ENCODE results near the gene UMAD1. TPM values are rescaled to one million over a fixed set of nuclear protein-coding genes. Genes with fewer than 3 reads are reported as not detected.
"Not testable (repeated sequence)": the region's sequence is repeated elsewhere in the genome, so short reads cannot be mapped to it uniquely, and the experiment has no call there.

UMAD1 gene
- total and polyA plus RNA-seq, 3 donors from 2014 or later, result 11.1 to 17.3 (median 12.6) TPM

- H3K36me3 ChIP-seq (ENCODE audit: low read depth, missing control alignments), result no peaks in the 10 kb centered on the region
- 14 to 19% methylated on average over 1 of the region's 1 CpG for WGBS, 2 donors
- intact Hi-C loops (cut with DNase I; ENCODE audit: low total_unique reads), result no loop called here
Measured at GRCh38 chr7:7798510-7798909, 158.0 kb downstream of the UMAD1 start.

GRCh38 chr7:7799138-7799537, 158.6 kb downstream of the UMAD1 start:
- DNase-seq, result no peak
- WGBS, 2 donors, result 87 to 89% methylated on average over 4 of the region's 4 CpGs
- H3K4me3 ChIP-seq, result no peak overlapping the region
- TF ChIP-seq CTCF (IDR thresholded peaks at IDR 0.05), result no peak
- no peaks in the 10 kb centered on the region for H3K4me1 ChIP-seq
- H3K36me3 ChIP-seq (ENCODE audit: low read depth, missing control alignments), result no peaks in the 10 kb centered on the region
- H3K27me3 ChIP-seq, result no peaks in the 10 kb centered on the region
- H3K27ac ChIP-seq, result no peak overlapping the region
- intact Hi-C loops (cut with DNase I; ENCODE audit: low total_unique reads), result no loop called here
- H3K9me3 ChIP-seq, result no peaks in the 10 kb centered on the region

More at GRCh38 chr7:7798510-7798909, 158.0 kb downstream of the UMAD1 start:
- Histone ChIP-seq H3K9me3 (no peaks in the 10 kb centered on the region), H3K4me1 (no peaks in the 10 kb centered on the region), H3K4me3 (no peak overlapping the region), H3K27ac (no peak overlapping the region), H3K27me3 (no peaks in the 10 kb centered on the region)
- TF ChIP-seq POLR2A (IDR thresholded peaks at IDR 0.05) (no peak), CTCF (IDR thresholded peaks at IDR 0.05) (no peak)
- no peak for DNase-seq

- 92 to 96% methylated on average over 2 of the region's 2 CpGs for WGBS, 2 donors
- DNase-seq, result no peak
- Histone ChIP-seq H3K27me3 (no peaks in the 10 kb centered on the region), H3K36me3 (ENCODE audit: low read depth, missing control alignments) (no peaks in the 10 kb centered on the region), H3K4me3 (no peak overlapping the region), H3K9me3 (no peaks in the 10 kb centered on the region), H3K27ac (no peak overlapping the region), H3K4me1 (no peaks in the 10 kb centered on the region)
- TF ChIP-seq POLR2A (IDR thresholded peaks at IDR 0.05), result no peak
- no peak for TF ChIP-seq CTCF (IDR thresholded peaks at IDR 0.05)
- intact Hi-C loops (cut with DNase I; ENCODE audit: low total_unique reads), result no loop called here
Measured at GRCh38 chr7:7802531-7802930, 162.0 kb downstream of the UMAD1 start.

- Histone ChIP-seq H3K27me3 (no peaks in the 10 kb centered on the region), H3K9me3 (no peaks in the 10 kb centered on the region), H3K36me3 (ENCODE audit: low read depth, missing control alignments) (no peaks in the 10 kb centered on the region), H3K4me1 (no peaks in the 10 kb centered on the region), H3K4me3 (no peak overlapping the region), H3K27ac (no peak overlapping the region)
- intact Hi-C loops (cut with DNase I; ENCODE audit: low total_unique reads), result no loop called here
- TF ChIP-seq POLR2A (IDR thresholded peaks at IDR 0.05), result no peak
- TF ChIP-seq CTCF (IDR thresholded peaks at IDR 0.05), result no peak
- 79 to 80% methylated on average over 3 of the region's 3 CpGs for WGBS, 2 donors
- no peak for DNase-seq
Measured at GRCh38 chr7:7803715-7804178, 163.2 kb downstream of the UMAD1 start.

DNA sequence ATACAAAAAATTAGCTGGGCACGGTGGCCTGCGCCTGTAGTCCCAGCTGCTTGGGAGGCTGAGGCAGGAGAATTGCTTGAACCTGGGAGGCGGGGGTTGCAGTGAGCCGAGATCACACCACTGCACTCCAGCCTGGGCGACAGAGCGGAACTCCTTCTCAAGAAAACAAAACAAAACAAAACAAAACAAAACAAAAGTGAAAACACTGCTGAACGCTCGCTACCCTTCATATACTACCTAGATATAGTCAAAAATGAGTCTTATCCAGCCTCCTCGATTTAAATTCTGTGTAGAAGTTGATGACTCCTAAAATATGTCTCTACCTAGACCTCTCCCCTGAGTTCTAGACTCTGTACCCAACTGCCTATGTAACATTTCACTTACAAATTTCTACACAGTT, 164.3 kb downstream of the UMAD1 start:
- H3K27ac ChIP-seq; H3K4me3 ChIP-seq; intact Hi-C loops (cut with DNase I; ENCODE audit: low total_unique reads); H3K27me3 ChIP-seq; DNase-seq; H3K4me1 ChIP-seq; H3K36me3 ChIP-seq (ENCODE audit: low read depth, missing control alignments); H3K9me3 ChIP-seq: not testable (repeated sequence)
- WGBS, 2 donors, result 78 to 80% methylated on average over 9 of the region's 9 CpGs

Measured in testis (tissue), 3 donors.